ENCODE data around the gene TLCD1. TPM values are rescaled to one million over a fixed set of nuclear protein-coding genes. Genes with fewer than 3 reads are reported as not detected.
A peak's percentile ranks its signal among the peaks of the same experiment; 100 is the strongest.

The TLCD1 gene
- total and polyA plus RNA-seq, 8 donors = 5.7 to 20.7 (median 8.4) TPM

DNA sequence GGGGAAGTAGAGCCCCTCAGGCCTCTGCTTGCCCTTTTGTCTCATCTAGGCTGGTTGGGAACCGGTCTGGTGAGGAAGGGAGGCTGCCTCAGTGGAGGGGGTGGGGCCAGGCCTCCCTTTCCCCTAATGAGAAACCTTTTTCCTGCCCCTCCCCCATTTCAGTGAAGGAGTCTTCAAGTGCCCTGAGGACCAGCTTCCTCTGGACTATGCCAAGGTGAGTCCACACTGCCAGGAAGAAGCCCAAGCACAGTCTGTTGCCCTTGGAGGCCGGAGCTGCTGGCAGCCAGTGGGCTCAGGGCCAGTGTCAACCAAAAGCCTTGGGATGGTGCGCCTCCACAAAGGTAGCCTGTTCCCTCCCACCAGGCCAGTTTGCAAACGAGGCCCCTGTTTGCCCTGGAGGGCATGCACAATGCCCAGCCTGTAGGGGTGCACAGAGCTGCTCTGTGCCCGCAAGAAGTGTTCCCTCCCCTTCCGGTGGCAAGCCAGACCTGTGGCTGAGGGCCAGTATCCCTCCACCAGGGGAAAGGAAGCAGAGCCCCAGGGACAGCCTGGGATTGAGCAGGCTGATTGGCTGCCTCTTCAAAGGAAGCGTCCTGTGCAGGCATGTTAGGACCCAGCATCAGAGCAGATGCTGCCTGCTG lies 21.1 kb upstream of the TLCD1 start:
- peaks cover 0 to 22% of the 10 kb centered on the region in 2 donors for H3K27me3 ChIP-seq
- intact Hi-C loops (cut with DNase I) = no loop called here
- TF ChIP-seq, protein P1, sequence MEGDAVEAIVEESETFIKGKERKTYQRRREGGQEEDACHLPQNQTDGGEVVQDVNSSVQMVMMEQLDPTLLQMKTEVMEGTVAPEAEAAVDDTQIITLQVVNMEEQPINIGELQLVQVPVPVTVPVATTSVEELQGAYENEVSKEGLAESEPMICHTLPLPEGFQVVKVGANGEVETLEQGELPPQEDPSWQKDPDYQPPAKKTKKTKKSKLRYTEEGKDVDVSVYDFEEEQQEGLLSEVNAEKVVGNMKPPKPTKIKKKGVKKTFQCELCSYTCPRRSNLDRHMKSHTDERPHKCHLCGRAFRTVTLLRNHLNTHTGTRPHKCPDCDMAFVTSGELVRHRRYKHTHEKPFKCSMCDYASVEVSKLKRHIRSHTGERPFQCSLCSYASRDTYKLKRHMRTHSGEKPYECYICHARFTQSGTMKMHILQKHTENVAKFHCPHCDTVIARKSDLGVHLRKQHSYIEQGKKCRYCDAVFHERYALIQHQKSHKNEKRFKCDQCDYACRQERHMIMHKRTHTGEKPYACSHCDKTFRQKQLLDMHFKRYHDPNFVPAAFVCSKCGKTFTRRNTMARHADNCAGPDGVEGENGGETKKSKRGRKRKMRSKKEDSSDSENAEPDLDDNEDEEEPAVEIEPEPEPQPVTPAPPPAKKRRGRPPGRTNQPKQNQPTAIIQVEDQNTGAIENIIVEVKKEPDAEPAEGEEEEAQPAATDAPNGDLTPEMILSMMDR (IDR thresholded peaks at IDR 0.05) = no peak
- peak; percentile 22 for ATAC-seq
- H3K9me3 ChIP-seq = no peaks in the 10 kb centered on the region
- peak; percentile 56 to 86 (median 82) for DNase-seq
- H3K27ac ChIP-seq = peak overlapping the region; percentile 59 to 94
- H3K4me3 ChIP-seq = peak overlapping the region in 1 of 2 donors; percentile 69
- H3K36me3 ChIP-seq = peaks cover 0 to 38% of the 10 kb centered on the region in 2 donors
- peaks cover 40 to 75% of the 10 kb centered on the region in 2 donors for H3K4me1 ChIP-seq

DNA sequence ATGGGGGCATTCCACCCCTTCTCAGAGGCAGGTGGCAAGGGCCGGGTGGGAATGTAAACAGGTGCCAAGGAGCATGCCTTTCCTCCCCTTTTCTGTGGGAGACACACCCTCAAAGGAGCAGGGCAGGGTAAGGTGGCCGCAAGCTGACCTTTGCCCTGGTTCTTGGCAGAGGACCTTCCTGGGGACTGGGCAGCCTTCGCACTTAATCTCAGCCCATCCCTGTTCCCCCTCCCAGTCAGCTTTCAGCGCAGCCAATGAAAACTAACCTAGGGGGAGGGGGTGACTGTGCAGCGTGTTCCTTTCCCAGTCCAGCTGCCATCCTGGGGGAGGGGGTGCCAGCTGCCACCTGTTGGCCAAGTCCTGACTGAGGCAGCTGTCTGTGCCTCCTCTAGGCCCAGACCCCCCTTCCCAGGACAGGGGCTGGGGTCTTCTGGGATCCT lies 20.6 kb upstream of the TLCD1 start:
- peak overlapping the region; percentile 69 to 73 for H3K4me3 ChIP-seq
- H3K4me1 ChIP-seq = peaks cover 40 to 78% of the 10 kb centered on the region in 2 donors
- H3K9me3 ChIP-seq = no peaks in the 10 kb centered on the region
- ATAC-seq = peak; percentile 39
- TF ChIP-seq, protein P1 (IDR thresholded peaks at IDR 0.05) = no peak
- peak in 2 of 4 donors; percentile 80 to 81 for DNase-seq
- peaks cover 0 to 22% of the 10 kb centered on the region in 2 donors for H3K27me3 ChIP-seq
- intact Hi-C loops (cut with DNase I) = no loop called here
- peak overlapping the region; percentile 89 to 94 for H3K27ac ChIP-seq
- H3K36me3 ChIP-seq = peaks cover 0 to 36% of the 10 kb centered on the region in 2 donors

DNA sequence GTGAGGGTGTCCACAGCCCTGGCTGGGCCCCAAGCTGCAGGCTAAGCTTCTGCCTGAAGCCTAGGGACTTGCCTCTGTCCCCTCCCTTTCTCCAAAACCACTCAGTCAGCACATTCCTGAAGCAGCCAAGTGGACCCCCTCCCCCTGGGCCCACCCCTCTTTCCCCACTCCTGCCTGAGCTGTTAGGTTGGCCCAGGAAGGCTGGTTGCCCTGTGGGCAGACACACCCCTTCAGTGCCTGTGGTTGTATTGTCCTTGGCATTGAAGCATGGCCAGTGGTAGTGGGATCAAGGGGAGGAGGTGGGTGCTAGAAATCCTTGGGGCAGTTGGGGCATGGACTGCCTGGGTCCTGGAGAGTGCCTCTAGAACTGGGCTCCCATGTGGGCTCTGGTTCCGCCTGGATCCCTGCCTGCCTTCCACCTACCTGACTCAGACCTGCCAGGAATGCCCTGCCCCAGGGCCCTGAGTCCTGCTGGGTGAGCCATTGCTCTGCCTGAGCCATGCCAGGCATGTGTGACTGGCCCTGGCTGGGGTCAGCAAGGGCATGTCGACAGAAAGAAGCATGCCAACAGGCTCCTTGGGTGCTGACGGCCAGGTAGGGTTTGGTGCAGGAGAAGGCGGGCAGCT lies 19.9 kb upstream of the TLCD1 start:
- H3K27me3 ChIP-seq = peaks cover 0 to 22% of the 10 kb centered on the region in 2 donors
- no peaks in the 10 kb centered on the region for H3K9me3 ChIP-seq
- H3K4me3 ChIP-seq = peak overlapping the region; percentile 69 to 73
- peak overlapping the region; percentile 89 to 94 for H3K27ac ChIP-seq
- ATAC-seq (peak; percentile 5), DNase-seq (peak in 3 of 4 donors; percentile 60 to 84 (median 84))
- peaks cover 0 to 29% of the 10 kb centered on the region in 2 donors for H3K36me3 ChIP-seq
- TF ChIP-seq, protein P1 (IDR thresholded peaks at IDR 0.05) = no peak
- H3K4me1 ChIP-seq = peaks cover 40 to 84% of the 10 kb centered on the region in 2 donors
- intact Hi-C loops (cut with DNase I) = no loop called here

DNA sequence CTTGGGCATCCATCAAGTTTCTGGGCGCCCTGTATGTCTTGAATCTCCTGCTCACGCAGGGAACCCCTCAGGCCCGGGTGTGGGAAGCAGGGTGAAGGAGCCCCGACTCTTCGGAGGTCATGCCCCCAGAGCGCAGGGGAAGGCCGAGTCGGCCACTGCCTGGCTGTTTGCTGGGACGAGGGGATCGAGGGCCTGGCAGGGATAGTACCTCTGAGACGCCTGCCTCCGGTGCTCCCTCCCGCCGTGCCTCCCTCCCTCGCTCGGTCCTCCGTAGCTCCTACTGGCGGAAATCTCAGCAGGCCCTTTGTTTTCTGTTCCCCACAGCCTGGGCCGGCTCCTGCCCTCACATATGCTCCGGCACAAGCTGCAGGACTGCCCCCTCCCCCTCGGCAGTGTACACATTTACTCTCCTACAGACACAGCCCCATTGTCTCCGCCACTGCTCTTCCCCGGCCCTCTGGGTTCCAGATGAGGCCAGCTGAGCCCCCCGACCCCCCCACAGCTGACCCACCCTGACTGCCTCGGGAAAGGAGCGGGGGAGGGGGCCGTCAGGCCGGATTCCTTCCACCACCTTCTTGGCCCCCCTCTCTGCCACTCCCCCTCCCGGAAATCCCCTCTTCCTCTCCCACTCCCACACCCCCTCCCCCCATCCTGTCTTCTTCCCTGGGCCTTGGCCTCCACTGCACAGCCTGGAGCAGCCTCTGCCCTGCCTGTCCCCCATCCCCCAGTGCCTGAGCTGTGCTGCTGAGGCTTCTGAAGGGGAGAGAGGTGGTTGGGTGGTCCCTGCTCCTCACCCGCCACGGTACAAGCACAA lies 19.1 kb upstream of the TLCD1 start:
- TF ChIP-seq, protein P1 (IDR thresholded peaks at IDR 0.05) = no peak
- ATAC-seq (no peak), DNase-seq (peak; percentile 54 to 79 (median 69))
- peaks cover 40 to 79% of the 10 kb centered on the region in 2 donors for H3K4me1 ChIP-seq
- peaks cover 0 to 25% of the 10 kb centered on the region in 2 donors for H3K36me3 ChIP-seq
- peak overlapping the region; percentile 89 to 94 for H3K27ac ChIP-seq
- H3K27me3 ChIP-seq = peaks cover 0 to 22% of the 10 kb centered on the region in 2 donors
- H3K9me3 ChIP-seq = no peaks in the 10 kb centered on the region
- intact Hi-C loops (cut with DNase I) = no loop called here
- H3K4me3 ChIP-seq = peak overlapping the region; percentile 69 to 73
